ENCODE data around the gene GPR137.

GRCh38 chr11:64263021-64263946 lies 22.4 kb upstream of the GPR137 start:
- TF ChIP-seq ZNF239 (tag by site-specific recombination; IDR thresholded peaks at IDR 0.05) = no peak
- TF ChIP-seq PRDM10 (tag by site-specific recombination; IDR thresholded peaks at IDR 0.05) = no peak
- no peak for TF ChIP-seq SETDB1 (IDR thresholded peaks at IDR 0.05; ENCODE audit: insufficient read length, low read length)
- no peak for TF ChIP-seq ZNF311 (tag by site-specific recombination; IDR thresholded peaks at IDR 0.05; ENCODE audit: borderline replicate concordance)
- TF ChIP-seq CTCF (tag by site-specific recombination; IDR thresholded peaks at IDR 0.05) = no peak
